ENCODE results near the gene MORN1.

The MORN1 gene

DNA sequence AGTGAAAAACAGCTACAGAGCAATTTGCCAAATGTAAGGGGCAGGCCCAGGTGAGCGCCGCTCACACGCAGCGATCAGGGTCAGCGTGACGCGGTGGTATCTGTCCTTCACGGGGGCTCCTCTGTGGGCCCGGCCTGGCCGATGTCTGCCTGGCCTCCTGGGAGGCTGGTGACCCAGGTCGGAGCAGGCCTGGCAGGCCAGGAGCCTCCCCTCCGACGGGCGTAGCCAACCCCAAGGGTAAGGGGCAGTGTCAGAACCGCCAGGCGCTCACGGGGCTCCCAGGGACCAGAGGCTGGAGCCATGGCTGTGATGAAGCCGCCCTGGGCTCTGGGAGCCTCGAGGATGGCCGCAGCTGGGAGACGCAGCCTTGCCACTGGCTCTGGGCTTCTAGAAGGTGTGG is 72.1 kb downstream of the MORN1 start:
- H3K9me2 ChIP-seq (replicated peaks; ENCODE audit: insufficient read depth, low read length) = no peaks in the 10 kb centered on the region
- H3K36me3 ChIP-seq (ENCODE audit: low read length) = no peaks in the 10 kb centered on the region
- H3K4me3 ChIP-seq (ENCODE audit: insufficient read depth, low read length, poor library complexity, severe bottlenecking) = no peak overlapping the region
- no peak overlapping the region for H3K9ac ChIP-seq (ENCODE audit: low read length)
- no peak overlapping the region for H2AFZ ChIP-seq (ENCODE audit: low read depth, low read length, severe bottlenecking)
- no peak for TF ChIP-seq EZH2phosphoT487 (conservative IDR thresholded peaks at IDR 0.05; ENCODE audit: low read length)
- TF ChIP-seq, protein P1, sequence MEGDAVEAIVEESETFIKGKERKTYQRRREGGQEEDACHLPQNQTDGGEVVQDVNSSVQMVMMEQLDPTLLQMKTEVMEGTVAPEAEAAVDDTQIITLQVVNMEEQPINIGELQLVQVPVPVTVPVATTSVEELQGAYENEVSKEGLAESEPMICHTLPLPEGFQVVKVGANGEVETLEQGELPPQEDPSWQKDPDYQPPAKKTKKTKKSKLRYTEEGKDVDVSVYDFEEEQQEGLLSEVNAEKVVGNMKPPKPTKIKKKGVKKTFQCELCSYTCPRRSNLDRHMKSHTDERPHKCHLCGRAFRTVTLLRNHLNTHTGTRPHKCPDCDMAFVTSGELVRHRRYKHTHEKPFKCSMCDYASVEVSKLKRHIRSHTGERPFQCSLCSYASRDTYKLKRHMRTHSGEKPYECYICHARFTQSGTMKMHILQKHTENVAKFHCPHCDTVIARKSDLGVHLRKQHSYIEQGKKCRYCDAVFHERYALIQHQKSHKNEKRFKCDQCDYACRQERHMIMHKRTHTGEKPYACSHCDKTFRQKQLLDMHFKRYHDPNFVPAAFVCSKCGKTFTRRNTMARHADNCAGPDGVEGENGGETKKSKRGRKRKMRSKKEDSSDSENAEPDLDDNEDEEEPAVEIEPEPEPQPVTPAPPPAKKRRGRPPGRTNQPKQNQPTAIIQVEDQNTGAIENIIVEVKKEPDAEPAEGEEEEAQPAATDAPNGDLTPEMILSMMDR (IDR thresholded peaks at IDR 0.05; ENCODE audit: insufficient read depth, low read length, poor library complexity, severe bottlenecking) = no peak
- no peaks in the 10 kb centered on the region for H3F3A ChIP-seq (ENCODE audit: insufficient read depth)
- no peaks in the 10 kb centered on the region for H3K9me3 ChIP-seq (ENCODE audit: insufficient read depth, low read length)
- no peaks in the 10 kb centered on the region for H3K79me2 ChIP-seq (ENCODE audit: insufficient read depth, low read length)
- H4K20me1 ChIP-seq (ENCODE audit: low read depth, low read length) = no peaks in the 10 kb centered on the region
- no peaks in the 10 kb centered on the region for H3K27me3 ChIP-seq (ENCODE audit: low read length)
- H3K4me2 ChIP-seq (ENCODE audit: low read depth, low read length, poor library complexity, severe bottlenecking) = no peak overlapping the region
- H3K27ac ChIP-seq (ENCODE audit: low read depth, low read length) = no peak overlapping the region

DNA sequence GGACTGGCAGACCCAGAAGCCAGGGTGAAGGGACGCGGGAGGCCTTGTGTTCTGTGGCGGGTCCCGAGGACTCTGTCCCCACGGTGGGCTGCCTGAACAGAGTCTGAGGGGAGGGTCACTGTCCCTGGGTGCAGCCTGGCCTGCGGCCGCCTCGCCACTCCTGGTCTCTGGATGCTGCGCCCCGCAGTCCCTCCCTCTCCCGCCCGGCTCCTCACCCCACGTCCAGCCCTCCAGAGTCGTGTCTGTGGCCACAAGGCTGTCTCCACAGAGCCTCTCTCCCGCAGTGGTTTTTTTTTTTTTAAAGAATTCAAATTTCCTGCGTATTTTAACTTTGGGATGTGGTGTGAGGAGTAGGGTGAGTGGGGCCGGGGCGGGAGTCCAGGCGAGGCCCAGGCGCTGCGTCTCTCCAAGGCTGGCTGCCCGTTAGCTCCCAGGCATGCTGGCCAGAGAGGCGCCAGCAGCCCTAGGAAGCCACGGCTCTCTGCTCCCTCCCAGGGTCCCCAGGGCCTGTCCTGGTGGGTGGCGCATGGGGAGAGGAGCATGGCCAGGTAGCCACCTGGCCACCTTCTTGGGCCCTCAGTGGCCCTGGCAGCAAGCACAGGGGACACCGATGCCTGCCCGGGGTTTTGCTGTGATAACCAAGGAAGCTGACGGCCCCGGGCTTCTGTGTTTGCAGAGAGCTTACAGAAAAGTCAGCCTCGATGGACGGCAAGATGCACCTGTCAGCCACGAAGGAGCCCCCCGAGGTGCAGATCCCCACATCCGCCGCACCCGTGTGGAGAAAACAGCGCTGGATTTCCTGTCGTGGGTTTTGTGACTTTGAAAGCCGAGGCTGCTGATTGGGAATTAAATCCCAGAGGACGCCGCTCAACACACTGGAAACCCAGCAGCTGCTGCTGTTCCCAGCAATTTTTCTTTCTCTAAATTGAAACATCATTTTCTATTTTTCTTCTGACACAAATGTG is 72.8 kb downstream of the MORN1 start:
- H3F3A ChIP-seq (ENCODE audit: insufficient read depth) = no peaks in the 10 kb centered on the region
- no peaks in the 10 kb centered on the region for H3K36me3 ChIP-seq (ENCODE audit: low read length)
- TF ChIP-seq EZH2phosphoT487 (conservative IDR thresholded peaks at IDR 0.05; ENCODE audit: low read length) = no peak
- TF ChIP-seq, protein P1 (IDR thresholded peaks at IDR 0.05; ENCODE audit: insufficient read depth, low read length, poor library complexity, severe bottlenecking) = no peak
- no peaks in the 10 kb centered on the region for H3K9me3 ChIP-seq (ENCODE audit: insufficient read depth, low read length)
- H3K79me2 ChIP-seq (ENCODE audit: insufficient read depth, low read length) = no peaks in the 10 kb centered on the region
- no peak overlapping the region for H3K9ac ChIP-seq (ENCODE audit: low read length)
- H3K27ac ChIP-seq (ENCODE audit: low read depth, low read length) = no peak overlapping the region
- no peaks in the 10 kb centered on the region for H3K27me3 ChIP-seq (ENCODE audit: low read length)
- no peak overlapping the region for H2AFZ ChIP-seq (ENCODE audit: low read depth, low read length, severe bottlenecking)
- H3K9me2 ChIP-seq (replicated peaks; ENCODE audit: insufficient read depth, low read length) = no peaks in the 10 kb centered on the region
- no peaks in the 10 kb centered on the region for H4K20me1 ChIP-seq (ENCODE audit: low read depth, low read length)
- no peak overlapping the region for H3K4me3 ChIP-seq (ENCODE audit: insufficient read depth, low read length, poor library complexity, severe bottlenecking)
- no peak overlapping the region for H3K4me2 ChIP-seq (ENCODE audit: low read depth, low read length, poor library complexity, severe bottlenecking)

DNA sequence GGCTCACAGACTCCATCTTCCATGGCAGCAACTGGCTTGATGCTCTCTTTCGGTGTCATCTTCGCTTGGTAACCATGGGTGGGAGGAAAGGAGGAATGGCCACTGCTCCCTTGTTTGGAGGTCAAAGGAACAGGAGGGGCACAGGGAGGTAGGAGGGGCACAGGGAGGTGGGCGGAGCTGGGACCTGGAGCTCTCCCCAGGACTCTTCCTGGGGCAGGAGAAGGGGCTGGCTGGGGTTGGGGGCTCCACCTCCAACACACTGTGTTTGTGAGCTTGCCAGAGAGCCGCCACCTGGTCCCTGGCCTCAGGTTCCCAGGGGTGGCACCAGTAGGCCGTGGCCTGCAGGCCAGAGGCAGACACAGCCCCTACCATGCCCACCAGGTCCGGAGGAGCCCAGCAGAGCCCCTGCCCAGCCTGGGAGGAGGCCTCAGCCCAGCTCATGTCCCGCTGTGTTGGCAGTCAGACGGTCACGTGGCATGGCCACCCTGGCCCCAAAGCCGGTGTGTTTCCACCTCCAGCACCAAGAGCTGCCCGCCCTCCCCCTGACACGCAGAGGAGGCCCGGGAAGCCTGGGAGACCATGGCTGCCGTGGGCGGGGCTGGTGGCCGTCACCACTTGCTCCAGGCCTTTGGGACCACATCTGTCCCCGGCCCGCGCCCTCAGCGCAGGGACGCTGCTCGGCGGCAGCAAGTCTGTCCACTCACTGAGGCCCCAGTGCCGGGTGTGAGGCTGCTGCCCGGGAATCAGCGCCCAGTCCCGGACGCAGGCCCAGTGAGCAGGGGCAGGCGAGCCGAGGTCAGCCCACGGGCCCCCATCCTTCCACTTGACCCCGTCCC is 73.9 kb downstream of the MORN1 start:
- Histone ChIP-seq H2AFZ (ENCODE audit: low read depth, low read length, severe bottlenecking) (no peak overlapping the region), H3F3A (ENCODE audit: insufficient read depth) (no peaks in the 10 kb centered on the region), H3K4me2 (ENCODE audit: low read depth, low read length, poor library complexity, severe bottlenecking) (no peak overlapping the region), H4K20me1 (ENCODE audit: low read depth, low read length) (no peaks in the 10 kb centered on the region), H3K27me3 (ENCODE audit: low read length) (no peaks in the 10 kb centered on the region), H3K79me2 (ENCODE audit: insufficient read depth, low read length) (no peaks in the 10 kb centered on the region), H3K9ac (ENCODE audit: low read length) (no peak overlapping the region), H3K4me3 (ENCODE audit: insufficient read depth, low read length, poor library complexity, severe bottlenecking) (no peak overlapping the region), H3K9me2 (replicated peaks; ENCODE audit: insufficient read depth, low read length) (no peaks in the 10 kb centered on the region), H3K9me3 (ENCODE audit: insufficient read depth, low read length) (no peaks in the 10 kb centered on the region), H3K27ac (ENCODE audit: low read depth, low read length) (no peak overlapping the region), H3K36me3 (ENCODE audit: low read length) (no peaks in the 10 kb centered on the region)
- TF ChIP-seq, protein P1 (IDR thresholded peaks at IDR 0.05; ENCODE audit: insufficient read depth, low read length, poor library complexity, severe bottlenecking) = no peak
- no peak for TF ChIP-seq EZH2phosphoT487 (conservative IDR thresholded peaks at IDR 0.05; ENCODE audit: low read length)
